ENCODE measurements around the gene RALY.

RALY gene

GRCh38 chr20:33985280-33985679 is 8.4 kb upstream of the RALY start:
- no peak overlapping the region for H3K4me3 ChIP-seq (ENCODE audit: low read depth, low read length)
- no peak for TF ChIP-seq CTCF (conservative IDR thresholded peaks at IDR 0.05; ENCODE audit: low read depth, low read length)
- no peak for DNase-seq (ENCODE audit: low read depth)

GRCh38 chr20:33985830-33986229 is 7.9 kb upstream of the RALY start:
- TF ChIP-seq CTCF (conservative IDR thresholded peaks at IDR 0.05; ENCODE audit: low read depth, low read length) = no peak
- DNase-seq (ENCODE audit: low read depth) = no peak
- H3K4me3 ChIP-seq (ENCODE audit: low read depth, low read length) = no peak overlapping the region

GRCh38 chr20:33986560-33987216 is 7.0 kb upstream of the RALY start:
- H3K4me3 ChIP-seq (ENCODE audit: low read depth, low read length) = no peak overlapping the region
- no peak for DNase-seq (ENCODE audit: low read depth)
- no peak for TF ChIP-seq CTCF (conservative IDR thresholded peaks at IDR 0.05; ENCODE audit: low read depth, low read length)

- no peak for TF ChIP-seq CTCF (conservative IDR thresholded peaks at IDR 0.05; ENCODE audit: low read depth, low read length)
- DNase-seq (ENCODE audit: low read depth) = no peak
These were observed 3.6 kb upstream of the RALY start for GRCh38 chr20:33990075-33990474.

DNA sequence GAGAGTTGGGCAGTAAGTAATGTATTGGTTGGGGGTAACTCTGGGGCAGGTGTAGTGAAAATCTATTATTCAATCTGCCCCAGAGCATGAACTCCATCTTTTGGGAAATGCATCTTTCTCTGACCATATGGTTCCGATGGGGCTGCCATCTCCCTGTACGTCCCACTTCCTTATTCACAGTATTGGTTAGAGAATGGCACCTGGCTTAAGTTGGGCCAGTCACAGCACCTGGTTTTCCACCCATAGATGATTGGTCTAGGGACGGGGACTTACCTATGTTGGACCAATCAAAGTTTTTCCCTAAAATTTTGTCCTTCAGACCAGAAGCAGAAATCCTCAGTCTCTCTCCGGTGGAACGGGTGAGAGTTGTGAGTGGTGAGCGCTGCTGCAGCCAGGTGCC is 2.2 kb upstream of the RALY start:
- H3K4me3 ChIP-seq (ENCODE audit: low read depth, low read length) = no peak overlapping the region
- DNase-seq (ENCODE audit: low read depth) = no peak
- TF ChIP-seq CTCF (conservative IDR thresholded peaks at IDR 0.05; ENCODE audit: low read depth, low read length) = no peak

More at GRCh38 chr20:33990075-33990474, 3.6 kb upstream of the RALY start:
- no peak overlapping the region for H3K4me3 ChIP-seq (ENCODE audit: low read depth, low read length)

DNA sequence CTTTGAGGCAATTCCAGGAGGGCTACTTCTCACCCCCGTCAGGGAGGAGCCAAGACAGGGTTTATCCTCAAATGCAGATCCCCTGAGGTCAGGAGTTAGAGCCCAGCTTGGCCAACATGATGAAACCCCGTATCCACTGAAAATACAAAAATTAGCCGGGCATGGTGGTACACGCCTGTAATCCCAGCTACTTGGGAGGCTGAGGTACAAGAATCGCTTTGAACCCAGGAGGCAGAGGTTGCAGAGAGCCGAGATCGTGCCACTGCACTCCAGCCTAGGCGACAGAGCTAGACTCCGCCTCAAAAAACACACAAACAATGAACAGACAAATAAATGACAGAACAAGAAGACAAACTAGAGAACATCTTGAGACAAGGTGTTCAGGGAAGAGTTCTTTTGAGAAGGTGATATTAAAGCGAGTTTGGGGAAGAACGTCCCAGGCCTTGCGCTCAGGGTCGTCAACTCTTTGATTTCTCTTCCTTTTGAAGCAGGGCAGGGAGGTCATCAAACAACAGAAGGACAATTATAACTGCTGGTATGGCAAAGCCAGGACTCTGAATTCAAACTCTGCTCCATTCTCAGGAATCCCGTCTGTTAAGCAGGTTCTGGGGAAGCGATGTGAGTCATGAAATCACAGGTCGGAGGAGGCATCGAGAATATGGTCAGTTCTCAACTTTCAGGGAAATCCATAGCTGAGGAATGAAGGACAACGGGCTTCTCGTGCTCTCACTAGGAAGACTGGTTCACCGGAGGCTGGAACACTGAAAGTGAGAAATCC is 1.4 kb upstream of the RALY start:
- H3K4me3 ChIP-seq (ENCODE audit: low read depth, low read length) = peak overlapping the region; percentile 80
- peak; percentile 46 for DNase-seq (ENCODE audit: low read depth)
- TF ChIP-seq CTCF (conservative IDR thresholded peaks at IDR 0.05; ENCODE audit: low read depth, low read length) = no peak

Measured in choroid plexus epithelial cell (primary cell).